Kidney tubule cell (primary cell): ENCODE data around the gene VRK2.
A peak's percentile ranks its signal among the peaks of the same experiment; 100 is the strongest.
"Not testable (repeated sequence)": the region's sequence is repeated elsewhere in the genome, so short reads cannot be mapped to it uniquely, and the experiment has no call there.

Experiments
- DNase-seq: peaks from one replicate; pipeline ENCODE4 v3.0.0-alpha.2; 2018; ENCODE audit warnings: low spot score

VRK2 gene

GRCh38 chr2:58109481-58109880, 62.9 kb downstream of the VRK2 start:
- no peak for DNase-seq

DNA sequence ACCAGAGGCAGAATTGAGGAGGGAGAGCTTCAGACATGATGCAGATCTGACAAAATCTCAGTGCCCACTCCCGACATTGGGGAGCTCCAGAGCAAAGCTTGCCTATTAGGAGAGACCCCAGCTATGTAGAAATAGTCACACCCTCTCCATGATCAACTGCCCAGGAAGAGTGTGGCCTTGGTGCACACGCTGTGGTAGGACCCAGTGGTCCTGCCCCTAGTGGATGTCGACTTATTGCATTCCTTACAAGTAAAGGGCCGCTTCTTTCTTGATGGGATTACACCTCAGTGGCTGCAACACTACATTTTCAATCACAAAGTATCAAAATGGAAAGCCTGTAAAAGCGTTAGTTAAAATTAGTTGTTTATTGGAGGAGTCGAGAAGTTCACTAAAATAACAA, 64.2 kb downstream of the VRK2 start:
- DNase-seq = no peak

DNA sequence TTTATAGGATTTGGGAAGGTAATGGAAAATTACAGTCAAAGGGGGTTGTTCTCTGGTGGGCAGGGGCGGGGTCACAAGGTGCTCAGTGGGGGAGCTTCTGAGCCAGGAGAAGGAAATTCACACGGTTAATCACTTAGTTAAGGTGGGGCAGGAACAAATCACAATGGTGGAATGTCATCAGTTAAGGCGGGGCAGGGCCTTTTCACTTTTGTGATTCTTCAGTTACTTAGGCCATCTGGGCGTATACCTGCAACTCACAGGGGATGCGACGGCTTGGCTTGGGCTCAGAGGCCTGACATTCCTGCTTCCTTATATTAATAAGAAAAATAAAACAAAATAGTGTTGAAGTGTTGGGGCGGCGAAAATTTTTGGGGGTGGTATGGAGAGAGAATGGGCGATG, 67.0 kb downstream of the VRK2 start:
- DNase-seq = peak; percentile 17

GRCh38 chr2:58120626-58121229, 74.1 kb downstream of the VRK2 start:
- DNase-seq = no peak

- no peak for DNase-seq
These were observed 75.4 kb downstream of the VRK2 start for GRCh38 chr2:58122040-58122439.

DNA sequence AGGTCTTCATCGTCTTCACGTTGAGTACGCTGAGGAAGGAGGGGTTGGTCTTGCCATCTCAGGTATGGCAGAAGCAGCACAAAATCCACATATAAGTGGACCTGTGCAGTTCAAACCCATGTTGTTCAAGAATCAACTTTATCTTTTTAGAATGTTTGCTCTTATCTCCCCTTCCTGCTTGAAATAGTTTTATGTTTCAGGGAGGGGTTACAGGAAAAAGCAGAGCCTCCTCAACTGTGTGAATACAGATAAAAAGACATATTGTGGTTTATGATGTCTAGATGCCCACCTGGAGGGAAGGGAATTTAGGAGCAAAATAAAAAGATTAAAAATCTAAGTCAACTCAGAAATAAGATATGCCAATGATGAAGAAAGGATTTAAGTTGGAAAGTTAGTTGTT, 75.9 kb downstream of the VRK2 start:
- DNase-seq = no peak

- DNase-seq = no peak
These were observed 80.5 kb downstream of the VRK2 start for GRCh38 chr2:58127111-58127510.

GRCh38 chr2:58130238-58130637, 83.6 kb downstream of the VRK2 start:
- no peak for DNase-seq

- no peak for DNase-seq
These were observed 84.8 kb downstream of the VRK2 start for GRCh38 chr2:58131191-58132011.

DNA sequence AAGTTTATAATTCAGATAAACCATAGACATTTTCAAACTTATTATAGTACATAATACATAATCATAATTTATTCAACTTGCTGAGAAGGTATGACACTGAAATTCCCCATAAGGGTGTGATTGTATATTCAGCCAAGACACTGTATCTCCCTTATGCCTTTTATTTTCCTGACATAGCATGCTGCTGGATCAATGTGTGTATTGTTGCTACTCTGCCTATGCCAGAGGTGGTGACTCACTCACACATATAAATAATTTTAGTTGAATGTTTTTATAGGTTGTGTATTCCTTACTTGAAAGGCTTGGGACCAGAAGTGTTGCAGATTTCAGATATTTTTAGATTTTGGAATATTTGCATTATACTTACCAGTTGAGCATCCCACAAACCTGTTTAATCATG, 86.8 kb downstream of the VRK2 start:
- DNase-seq = no peak

DNA sequence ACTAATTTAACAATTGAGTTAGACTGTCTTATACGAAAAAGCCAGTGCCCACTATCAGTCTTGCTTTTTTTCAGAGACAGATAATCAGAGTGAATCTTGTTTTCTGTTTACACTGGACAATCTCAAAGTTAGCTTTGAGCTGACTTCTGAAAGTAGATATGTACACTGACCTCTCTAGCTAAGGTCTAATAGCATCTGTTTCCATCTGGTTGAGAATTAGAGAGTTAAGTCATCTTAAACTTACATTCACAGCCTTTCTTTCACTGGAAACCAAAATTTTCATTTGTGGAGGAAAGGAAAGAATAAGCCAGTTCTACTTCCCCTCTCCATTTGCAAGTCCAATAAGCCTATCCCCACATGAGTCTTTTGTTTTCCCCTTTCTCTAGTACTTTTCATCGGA, 89.3 kb downstream of the VRK2 start:
- DNase-seq = no peak

- peak; percentile 42 for DNase-seq
These were observed 90.6 kb downstream of the VRK2 start for GRCh38 chr2:58137221-58137620.

- DNase-seq = no peak
These were observed 91.2 kb downstream of the VRK2 start for GRCh38 chr2:58137856-58138255.

DNA sequence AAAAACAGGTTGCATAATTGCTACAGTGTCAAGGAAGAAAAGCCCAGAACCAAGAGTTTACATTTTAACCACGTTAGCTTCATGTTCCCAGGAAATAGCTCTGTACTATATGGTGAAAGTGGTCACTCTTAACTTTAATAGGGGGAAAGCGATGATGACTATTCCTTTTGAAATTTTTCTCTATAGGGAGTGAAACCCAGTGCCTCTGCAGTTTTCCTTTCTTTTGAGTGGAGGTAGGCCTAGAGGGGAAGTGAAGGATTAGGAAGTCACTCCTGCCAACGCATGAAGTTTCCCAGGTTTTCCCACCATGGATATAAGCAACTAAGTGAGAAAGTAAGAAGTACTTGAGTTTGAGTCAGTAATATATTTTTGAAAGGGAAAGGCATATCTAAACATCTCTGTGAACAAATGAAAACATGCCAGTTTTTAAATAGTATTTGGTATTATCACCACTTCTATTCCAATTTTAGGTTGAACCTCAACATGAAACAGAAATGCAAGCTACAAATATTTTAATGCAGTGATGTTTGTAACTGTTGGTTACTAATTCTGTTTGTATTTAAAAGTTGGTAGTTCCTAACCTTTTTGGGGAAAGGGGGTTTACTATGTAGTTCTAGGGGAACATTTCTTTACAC, 91.9 kb downstream of the VRK2 start:
- no peak for DNase-seq

- DNase-seq = no peak
These were observed 94.0 kb downstream of the VRK2 start for GRCh38 chr2:58140508-58141072.

DNA sequence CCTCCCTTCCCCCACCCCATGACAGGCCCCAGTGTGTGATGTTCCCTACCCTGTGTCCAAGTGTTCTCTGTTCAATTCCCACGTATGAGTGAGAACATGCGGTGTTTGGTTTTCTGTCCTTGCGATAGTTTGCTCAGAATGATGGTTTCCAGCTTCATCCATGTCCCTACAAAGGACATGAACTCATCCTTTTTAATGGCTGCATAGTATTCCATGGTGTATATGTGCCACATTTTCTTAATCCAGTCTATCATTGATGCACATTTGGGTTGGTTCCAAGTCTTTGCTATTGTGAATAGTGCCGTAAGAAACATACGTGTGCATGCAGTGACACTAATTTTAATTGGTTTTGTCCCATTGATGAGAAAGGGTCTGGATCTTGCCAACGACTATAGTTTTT, 99.2 kb downstream of the VRK2 start:
- DNase-seq = not testable (repeated sequence)

DNA sequence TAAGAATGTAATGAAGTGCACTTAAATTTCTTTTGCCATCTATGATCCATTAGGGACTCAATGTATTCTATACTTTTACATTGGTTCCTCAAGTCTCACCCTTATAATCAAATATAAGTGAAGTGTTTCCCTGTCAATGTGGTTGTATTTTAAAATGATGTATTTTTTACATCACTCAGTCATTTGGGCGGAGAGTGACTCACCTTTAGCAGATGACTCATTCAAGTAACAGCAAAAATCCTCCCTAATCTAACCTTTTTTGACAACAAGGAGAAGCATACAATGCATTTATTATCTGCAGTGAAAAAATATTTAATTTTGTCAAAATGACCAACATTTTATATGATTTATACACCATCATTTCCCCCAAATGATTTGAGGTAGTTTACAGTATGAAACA, 100.1 kb downstream of the VRK2 start:
- DNase-seq = peak; percentile 55

- DNase-seq = no peak
These were observed 108.7 kb downstream of the VRK2 start for GRCh38 chr2:58155160-58155778.

- DNase-seq = peak; percentile 1
These were observed 110.2 kb downstream of the VRK2 start for GRCh38 chr2:58156780-58157179.

GRCh38 chr2:58157754-58158153, 111.1 kb downstream of the VRK2 start:
- no peak for DNase-seq

GRCh38 chr2:58158481-58158880, 111.9 kb downstream of the VRK2 start:
- no peak for DNase-seq

DNA sequence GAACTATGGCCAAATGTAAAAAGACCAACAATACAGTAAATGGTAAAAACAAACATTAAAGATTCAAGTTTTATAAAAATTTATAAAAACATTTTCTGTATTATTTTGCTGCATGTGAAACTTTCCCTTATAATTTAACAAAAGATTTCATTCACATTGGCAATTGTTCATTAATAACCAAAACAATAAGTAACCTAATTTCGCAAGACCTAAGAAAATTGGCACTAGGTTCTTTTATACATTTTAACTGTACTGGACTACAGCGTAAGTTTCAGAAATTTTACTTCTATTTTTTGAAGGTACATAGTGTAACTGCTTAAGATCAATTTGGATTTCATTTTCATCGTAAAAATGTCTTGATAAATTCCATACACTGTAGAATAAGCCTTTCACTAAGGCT, 117.3 kb downstream of the VRK2 start:
- no peak for DNase-seq

GRCh38 chr2:58168130-58168529, 121.5 kb downstream of the VRK2 start:
- not testable (repeated sequence) for DNase-seq
